Measurements from ENCODE around the gene SIL1.
A peak's percentile ranks its signal among the peaks of the same experiment; 100 is the strongest.
"Not testable (repeated sequence)": the region's sequence is repeated elsewhere in the genome, so short reads cannot be mapped to it uniquely, and the experiment has no call there.

SIL1 gene

DNA sequence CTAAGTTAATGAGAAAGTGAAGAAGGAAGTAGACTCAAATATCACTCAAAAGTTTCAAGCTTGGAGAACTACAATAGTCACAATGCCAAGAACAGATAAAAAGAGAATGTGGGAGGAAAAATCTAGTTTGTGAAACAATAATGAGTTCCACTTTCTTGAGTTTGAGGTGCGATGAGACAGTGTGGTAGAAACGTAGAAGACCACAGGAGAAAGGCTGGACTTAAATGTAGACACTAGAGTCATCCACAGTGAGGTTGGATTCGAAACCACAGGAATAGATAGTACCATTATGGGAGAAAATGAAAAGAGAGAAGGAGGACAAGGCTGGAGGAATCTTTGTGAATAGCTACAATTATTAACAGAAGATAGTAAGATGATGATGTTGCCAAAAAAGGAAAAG lies 182.0 kb downstream of the SIL1 start:
- no peak for DNase-seq

DNA sequence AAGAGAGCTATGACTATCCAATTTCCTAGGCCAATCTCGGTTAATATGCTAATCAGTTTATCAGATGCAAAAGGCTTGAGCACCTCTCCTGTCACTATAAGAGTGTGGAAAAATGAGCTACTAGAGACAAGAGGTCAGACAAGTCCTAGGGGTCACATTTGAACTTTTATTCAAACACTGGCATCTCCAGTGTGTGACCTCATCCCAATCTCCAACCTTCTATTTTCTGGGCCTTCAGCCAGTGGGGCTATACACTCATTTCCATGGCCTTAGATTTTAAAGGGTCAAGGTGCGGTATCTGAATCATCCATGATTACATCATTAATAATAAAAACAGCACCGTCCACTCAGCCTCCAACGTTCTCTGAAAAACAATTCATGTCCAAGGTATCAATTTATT lies 183.4 kb downstream of the SIL1 start:
- no peak for DNase-seq

DNA sequence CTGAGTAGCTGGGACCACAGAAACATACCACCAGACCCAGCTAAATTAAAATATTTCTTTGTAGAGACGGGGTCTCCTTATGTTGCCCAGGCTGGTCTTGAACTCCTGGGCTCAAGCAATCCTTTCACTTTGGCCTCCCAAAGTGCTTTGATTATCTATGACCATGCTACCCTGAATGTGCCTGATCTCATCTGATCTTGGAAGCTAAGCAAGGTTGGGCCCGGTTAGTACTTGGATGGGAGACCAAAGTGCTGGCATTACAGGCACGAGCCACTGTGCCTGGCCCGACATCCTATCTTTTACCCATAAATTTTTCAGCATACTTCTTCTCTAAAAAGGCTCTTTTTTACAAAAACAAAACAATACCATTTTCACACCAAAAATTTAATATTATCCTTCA lies 186.0 kb downstream of the SIL1 start:
- DNase-seq = no peak

DNA sequence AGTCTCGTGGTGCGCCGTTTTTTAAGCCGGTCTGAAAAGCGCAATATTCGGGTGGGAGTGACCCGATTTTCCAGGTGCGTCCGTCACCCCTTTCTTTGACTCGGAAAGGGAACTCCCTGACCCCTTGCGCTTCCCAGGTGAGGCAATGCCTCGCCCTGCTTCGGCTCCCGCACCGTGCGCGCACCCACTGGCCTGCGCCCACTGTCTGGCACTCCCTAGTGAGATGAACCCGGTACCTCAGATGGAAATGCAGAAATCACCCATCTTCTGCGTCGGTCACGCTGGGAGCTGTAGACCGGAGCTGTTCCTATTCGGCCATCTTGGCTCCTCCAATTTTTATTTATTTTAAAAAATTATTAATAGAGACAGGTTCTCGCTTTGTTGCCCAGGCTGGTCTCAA lies 187.0 kb downstream of the SIL1 start:
- DNase-seq = not testable (repeated sequence)

DNA sequence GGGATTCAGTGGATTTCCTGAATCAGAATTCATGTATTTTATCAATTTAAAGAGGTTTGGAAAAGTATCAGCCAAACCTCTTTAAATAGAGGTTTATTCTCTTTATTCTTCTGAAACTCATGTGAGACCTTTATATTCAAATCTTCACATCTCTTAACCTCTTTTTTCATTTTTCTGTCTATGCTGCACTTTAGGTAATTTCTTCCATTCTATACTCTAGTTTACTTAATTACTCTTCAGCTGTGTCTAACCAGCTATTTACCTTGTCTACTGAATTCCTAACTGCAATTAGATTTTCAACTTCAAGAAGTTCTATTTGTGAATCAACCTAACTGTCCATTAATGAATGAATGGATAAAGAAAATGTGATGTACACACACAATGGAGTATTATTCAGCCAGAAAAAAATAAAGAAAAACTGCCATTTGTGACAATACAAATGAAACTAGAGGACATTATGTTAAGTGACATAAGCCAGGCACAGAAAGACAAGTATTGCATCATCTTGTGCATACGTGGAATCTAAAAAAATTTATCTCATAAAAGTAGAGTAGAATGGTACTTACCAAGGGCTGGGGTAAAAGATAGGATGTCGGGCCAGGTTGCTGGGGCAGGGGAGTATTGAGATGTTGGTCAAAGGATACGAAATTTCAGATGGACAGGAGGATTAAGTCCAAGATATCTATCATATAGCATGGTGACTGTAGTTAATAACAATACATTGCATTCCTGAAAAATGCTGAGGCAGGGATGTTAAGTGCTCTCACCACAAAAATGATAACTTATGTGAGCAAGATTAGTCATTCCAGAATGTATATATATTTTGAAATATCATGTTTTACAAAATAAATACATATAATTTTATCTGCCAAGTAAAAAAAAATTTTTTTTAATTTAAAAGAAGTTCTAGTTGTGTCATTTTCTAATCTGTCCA lies 193.5 kb downstream of the SIL1 start:
- DNase-seq = no peak

DNA sequence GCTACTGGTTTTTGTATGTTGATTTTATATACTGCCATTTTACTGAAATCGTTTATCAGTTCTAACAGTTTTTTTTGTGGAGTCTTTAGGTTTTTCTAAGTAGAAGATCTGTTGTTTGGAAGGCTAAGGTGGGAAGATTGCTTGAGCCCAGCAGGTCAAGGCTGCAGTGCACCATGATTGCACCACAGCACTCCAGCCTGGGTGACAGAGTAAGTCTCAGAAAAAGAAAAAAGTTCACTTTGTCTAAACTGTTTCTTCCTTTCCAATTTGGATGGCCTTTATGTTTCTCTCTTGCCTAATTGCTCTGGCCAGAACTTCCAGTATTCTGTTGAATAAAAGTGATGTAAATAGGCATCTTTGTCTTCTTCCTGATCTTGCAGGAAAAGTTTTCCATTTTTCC lies 198.5 kb downstream of the SIL1 start:
- DNase-seq = no peak

DNA sequence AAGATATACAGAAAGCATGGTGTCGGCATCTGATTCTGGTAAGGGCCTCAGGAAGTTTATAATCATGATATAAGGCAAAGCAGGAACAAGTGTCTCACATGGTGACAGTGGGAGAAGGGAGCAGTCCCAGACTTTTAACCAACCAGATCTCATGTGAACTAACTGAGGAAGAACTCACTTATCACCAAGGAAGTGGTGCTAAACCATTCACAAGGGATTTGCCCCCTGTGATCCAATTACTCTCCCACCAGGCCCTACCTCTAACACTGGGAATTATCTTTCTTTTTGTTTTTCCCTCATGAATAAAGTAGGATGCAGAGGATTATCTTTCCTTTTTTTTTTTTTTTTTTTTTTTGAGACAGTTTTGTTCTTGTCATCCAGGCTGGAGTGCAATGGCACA lies 199.6 kb downstream of the SIL1 start:
- DNase-seq = no peak

DNA sequence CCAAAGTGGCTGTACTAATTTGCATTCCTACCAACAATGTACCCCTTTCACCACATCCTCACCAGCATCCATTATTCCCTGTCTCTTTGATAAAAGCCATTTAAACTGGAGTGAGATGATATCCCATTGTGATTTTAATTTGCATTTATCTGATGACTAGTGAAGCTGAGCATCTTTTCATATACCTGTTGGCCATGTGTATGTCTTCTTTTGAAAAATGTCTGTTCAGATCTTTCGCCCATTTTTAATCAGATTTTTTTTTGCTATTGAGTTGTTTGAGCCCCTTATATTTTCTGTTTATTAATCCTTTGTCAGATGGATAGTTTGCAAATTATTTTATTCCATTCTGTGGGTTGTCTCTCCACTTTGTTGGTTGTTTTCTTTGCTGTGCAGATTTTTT lies 202.0 kb downstream of the SIL1 start:
- DNase-seq = no peak

DNA sequence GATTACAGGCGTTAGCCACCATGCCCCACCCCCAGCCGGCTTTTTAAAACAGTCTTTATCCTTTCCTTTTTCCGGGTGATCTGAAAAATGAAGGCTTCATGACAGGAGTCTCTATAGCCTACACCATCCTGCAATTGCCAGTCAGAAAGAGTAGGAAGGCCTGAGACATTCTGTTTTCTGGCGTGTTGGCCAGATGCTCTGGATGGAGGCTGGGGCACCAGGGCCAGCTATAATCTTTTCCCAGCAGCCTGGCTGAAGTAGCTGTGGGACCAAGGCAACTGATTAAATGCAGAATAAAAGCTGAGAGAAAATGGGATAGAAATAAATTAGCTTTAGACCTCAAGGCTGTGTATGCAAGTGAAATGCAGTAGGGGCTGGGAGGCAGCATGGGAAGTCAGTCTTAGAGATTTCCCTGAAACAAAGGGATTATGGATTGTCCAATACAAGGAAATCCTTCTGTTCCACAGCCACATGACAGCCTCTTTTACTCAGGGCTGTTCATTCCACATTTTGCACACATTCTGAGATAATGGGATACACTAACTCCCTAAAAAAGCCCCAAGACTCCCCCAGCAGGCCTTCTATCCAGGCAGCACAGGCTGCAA lies 207.1 kb downstream of the SIL1 start:
- no peak for DNase-seq

DNA sequence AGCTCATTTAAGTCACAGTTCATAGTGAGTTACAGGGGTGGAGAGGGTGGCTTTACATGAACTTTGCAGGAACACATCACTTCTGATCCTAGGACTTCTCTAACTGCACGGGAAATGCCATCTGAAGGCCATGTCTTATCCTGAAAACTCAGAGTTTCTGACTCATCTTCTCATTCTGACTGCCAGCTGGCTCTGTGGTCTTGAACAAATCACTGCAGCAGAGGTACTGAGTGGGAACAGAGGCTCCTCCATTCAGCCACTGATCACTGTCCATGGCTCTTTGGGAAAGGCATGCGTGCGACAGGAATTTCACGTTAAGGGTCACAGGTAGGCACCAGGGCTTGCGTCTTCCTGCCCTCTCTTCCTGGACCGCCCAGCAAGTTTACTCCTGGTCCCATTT lies 208.4 kb downstream of the SIL1 start:
- no peak for DNase-seq

DNA sequence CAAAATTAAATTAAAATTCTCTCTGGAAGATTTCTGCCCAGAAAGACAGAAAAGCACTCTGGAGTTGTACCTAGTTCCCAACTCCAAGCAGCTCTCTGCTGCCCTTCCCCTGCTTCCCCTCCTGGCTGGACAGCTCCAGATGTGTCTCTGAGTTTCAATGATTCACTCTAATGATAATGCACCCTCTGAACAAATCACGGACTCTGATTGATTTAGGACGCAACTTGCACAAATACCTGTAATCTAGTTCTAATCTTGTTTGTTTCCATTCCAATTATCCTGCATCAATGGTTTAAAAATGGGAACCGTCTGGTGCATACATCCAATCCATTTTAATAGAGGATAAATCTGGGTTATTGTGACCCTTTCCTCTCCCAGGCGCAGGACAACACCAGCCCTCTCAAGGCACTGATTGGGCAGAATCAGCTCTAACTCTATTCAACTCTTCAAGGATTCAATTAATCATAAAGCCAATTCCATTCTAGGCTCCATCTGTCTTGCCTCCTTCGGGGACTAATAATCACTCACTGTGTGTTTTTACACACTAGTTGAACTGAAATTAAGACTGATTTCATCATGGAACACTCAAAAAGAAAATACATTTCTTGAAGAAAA lies 211.9 kb downstream of the SIL1 start:
- DNase-seq = no peak

DNA sequence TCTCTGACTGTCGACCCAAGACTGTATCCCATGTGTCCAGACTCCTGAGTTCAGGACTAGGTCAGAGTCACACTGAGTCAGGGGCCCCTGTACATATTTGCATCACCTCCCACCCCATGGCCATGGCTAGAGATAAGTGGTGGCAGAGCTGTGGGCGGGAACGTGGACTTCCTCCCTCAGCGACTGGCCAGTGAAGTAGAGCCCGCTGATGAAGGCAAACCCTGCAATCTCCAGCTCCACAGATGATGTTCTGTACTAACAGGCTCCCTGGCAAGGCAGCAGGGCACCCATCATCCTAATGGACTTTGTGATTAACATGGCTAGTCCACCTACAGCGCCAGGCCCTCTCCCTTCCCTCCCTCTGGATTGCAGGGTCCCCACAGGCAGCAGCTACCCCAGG lies 212.5 kb downstream of the SIL1 start:
- no peak for DNase-seq

DNA sequence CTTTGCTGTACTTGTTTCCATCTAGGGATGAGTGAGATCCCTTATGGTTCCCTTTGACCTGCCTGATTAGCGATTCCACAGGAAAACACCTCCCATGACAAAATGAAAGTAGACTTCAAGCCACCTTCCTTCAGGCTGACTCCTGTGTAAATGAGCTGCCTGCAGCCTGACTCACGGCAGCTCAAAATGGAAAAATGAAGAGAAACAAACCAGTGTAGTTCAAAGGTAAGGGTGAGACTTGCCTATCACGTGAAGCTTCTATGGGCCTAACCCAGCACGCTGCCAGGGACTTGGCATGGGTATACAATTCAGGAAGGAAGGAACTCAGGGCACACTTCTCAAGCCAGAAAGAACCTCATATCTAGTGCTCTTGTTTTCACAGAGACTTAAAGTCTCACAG lies 212.9 kb downstream of the SIL1 start:
- no peak for DNase-seq

DNA sequence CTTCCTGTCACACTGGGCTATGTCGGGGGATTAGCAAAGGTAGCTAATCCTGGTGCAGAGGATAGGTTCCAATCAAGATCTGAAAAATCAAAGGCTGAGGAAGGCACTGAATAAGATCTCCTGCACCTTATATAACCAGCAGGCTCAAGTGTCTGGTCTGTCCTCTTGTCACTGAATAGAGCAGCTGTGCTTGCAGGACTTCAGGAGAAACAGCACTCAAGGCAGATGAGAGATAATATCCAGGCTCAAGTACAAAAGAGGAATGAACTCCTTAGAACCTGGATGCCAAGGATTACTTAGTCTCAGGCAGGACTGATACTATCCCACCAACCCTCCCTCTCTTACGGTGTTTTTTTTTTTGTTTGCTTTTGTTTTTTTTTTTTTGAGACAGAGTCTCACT lies 214.2 kb downstream of the SIL1 start:
- no peak for DNase-seq

DNA sequence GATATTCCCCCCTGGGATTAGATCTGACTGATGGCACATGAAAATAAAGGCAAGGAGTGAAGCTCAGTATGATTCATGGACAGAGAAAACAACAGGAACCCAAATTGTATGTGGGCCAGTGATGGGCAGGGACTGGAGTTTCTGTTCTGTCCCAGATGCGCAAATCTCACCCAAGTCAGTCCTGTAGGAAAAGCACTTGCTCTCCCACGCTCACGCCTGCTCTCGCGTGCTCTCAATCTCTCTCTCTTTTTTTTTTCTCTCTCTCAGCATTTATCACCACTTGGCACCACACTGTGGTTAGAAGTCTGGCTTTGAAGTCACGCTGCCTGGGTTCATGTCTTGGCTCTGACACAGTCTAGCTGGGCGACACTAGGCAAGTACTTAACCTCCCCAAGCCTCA lies 216.6 kb downstream of the SIL1 start:
- no peak for DNase-seq

DNA sequence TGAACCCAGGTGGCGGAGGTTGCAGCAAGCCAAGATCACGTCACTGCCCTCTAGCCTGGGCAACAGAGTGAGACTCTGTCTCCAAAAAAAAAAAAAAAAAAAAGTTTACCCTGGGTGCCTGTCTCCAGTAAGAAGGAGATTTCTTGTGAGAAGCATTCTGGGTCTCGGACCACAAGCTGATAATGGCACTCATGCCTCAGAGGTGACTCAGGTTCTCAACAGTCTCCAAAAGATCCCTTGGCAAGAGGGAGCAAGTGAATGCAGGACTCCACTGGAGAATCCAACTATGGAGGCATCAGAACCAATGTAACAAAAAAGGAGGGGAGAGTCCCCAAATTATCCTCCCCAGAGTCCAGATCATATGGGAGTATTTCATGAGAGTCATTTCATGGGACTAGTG lies 217.0 kb downstream of the SIL1 start:
- DNase-seq = no peak

DNA sequence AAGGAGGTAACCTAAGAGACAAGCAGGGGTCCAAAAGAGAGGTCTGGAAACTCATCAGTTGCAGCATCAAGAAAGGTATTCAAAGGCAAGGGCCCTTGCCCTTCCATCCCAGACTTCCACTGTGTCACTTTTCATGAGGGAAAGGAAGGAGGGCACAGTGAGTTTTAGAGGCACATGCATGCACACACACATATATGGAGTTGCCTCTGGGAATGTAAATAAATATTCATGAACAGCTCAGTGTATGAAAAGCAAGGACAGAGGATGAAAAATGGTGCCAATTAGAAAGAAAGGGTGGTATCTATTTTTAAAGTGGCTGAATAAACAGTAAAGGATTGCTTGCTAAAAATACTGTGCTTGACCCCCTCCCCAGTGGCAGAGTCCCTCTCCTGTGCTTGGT lies 217.7 kb downstream of the SIL1 start:
- DNase-seq = no peak

DNA sequence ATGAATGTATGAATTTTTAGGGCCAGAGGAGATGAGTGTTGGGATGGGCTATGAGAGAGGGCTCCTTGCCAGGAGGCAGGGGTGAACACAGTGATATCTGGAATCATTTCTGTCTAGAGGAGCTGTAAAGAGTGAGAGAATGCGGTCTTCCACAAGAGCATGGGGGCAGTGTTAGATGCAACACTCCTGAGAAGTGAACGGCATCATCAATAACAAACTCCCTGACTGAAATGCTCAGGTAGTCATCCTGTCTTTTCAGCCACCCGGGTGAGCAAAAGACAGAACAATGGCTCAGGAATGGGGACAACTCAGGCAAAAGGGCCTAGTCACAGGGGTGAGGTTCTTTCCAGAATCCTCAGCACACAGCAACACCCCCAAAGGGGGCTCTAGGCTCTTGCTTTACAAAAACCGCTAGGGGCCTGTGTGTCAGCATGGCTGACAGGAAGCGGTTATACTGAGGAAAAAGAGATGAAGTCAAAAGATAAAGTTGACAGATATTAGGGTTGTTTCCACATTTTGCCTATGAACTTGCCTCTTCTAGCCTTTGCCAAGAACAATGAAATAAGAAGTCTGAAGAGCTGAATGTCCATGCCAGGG lies 218.4 kb downstream of the SIL1 start:
- peak; percentile 65 for DNase-seq

DNA sequence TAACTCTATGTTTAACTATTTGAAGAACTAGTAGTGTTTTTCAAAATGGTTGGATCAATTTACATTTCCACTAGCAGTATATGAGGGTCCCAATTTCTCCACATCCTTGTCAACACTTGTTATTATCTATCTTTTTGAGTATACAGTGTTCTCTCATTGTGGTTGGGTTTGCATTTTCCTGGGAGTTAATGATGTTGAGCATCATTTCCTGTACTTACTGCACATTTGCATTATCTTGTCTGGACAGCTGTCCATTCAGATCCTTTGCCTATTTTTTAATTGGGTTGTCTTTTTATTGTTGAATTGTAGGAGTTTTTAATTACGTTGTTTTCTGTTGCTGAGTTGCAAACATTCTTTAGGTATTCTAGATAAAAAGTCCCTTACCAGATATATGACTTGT lies 219.6 kb downstream of the SIL1 start:
- DNase-seq = no peak

DNA sequence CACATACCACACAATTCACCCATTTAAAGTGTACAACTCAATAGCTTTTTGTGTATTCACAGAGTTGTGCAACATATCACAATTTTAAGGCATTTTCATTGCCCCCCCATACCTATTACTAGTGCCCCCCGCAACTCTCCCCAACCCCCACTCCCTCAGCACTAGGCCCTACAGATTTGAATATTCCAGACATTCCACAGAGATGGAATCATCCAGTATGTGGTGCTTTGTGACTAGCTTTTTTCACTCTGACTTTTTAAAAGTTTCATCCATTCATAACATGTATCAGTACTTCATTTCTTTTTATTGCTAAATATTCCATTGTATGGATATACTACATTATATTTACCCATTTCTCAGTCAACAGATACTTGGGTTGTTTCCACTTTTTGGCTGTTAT lies 220.1 kb downstream of the SIL1 start:
- DNase-seq = no peak

DNA sequence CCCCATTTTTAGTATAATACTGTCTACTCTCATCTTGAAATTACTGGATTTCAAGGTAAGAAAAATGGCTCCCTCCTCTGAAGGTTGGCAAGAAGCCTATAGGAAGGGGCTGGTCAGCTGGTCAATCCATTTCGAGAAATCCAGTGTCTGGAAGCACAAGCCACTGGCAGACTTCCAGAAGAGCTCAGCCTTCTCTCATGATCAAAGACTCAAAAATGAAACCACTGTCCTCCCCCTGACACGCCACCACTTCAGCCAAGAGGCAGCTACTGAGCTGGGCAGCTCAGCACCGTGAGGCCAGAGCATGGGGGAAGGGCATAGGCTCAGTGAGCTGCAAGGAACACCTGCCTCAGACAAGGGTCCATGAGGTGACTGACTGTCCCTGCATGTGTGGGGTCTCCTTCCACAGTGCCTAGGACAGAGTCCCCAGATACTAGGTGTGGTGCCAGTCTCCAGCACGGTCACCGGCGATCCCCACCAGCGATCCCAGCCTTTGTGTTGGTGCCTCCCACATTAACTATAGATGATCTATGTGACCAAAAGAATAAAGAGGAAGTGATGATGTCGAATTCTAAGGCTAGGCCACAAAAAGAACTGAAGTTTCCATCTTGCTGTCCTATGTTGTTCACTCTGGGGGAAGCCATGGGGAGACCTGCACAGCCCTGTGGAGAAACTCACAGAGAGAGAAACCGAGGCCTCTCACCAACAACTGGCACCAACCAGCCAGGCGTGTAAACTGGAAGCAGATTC lies 222.9 kb downstream of the SIL1 start:
- no peak for DNase-seq

DNA sequence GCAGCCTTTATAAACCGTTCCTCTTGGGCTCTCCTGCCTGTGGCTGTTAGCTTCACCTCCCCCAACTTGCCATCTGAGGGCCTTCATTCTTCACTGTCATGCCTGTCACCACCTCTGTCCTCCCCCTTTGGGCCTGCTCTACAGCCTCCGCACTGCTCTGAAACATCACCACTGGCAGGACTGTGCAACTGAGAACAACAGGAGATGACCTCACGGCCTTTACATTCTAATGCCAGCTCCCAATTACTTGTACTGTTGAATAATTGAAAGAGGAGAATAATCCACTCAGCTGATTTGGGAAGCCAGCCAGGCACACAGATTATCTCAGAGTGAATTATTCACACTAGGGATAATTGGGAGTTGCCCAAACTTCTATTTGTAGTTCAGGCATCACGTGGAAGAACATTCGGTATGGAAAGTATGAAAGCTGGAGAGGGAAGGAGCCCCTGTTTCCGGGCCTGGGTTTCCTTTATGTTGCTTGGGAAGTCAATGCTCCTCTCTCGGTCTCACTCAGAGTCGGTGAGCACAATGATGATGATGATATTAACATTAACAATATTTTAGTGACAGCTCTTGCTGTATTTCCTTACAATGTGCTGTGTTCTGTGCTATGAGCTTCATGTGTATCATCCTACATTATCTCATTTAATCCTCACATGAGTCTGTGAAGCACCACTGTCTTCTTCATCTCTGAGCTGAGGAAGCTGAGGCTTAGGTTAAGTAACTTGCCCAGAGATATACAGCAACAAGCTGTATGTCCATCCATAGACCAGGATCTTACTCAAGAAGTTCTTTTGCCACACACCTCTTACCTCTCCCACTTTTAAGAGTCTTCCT lies 223.7 kb downstream of the SIL1 start:
- DNase-seq = no peak

Measured in activated CD8-positive, alpha-beta memory T cell treated with anti-CD3 and anti-CD28 coated beads for 24 hours (primary cell).